IPS-NIHi7 (cell line): Measurements from ENCODE around the gene LPIN2.
"Not testable (repeated sequence)": the region's sequence is repeated elsewhere in the genome, so short reads cannot be mapped to it uniquely, and the experiment has no call there.

Experiments
- DNase-seq: peaks from one replicate; pipeline ENCODE4 v3.0.0; 2012; ENCODE audit warnings: mixed read lengths; ENCODE audit errors: extremely low spot score

LPIN2 gene

GRCh38 chr18:3007491-3007890 is 5.5 kb downstream of the LPIN2 start:
- DNase-seq: no peak

DNA sequence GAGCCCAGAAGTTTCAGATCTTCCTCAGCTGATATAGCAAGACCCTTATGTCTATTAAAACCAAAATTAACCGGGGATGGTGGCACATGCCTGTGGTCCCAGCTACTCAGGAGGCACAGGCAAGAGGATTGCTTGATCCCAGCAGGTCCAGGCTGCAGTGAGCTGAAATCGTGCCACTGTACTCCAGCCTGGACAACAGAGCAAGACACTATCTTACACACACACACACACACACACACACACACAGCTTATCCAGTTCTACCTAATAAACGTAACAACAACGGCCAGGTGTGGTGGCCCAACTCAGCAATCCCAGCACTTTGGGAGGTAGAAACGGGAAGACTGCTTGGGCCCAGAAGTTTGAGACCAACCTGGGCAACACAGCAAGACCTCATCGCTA is 7.5 kb downstream of the LPIN2 start:
- no peak for DNase-seq

DNA sequence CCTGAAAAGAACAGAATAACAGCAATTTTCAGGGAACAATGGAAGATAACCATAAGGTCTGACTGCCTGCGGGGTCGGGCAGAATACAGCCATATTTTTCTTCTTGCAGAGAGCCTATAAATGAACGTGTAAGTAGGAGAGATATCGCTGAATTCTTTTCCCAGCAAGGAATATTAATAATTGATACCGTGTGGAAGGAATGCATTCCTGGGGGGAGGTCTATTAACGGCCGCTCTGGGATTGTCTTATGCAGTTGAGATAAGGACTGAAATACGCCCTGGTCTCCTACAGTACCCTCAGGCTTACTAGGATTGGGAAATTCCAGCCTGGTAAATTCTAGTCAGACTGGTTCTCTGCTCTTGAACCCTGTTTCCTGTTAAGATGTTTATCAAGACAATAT is 9.2 kb downstream of the LPIN2 start:
- not testable (repeated sequence) for DNase-seq

- DNase-seq: no peak
Measured at GRCh38 chr18:3002732-3003131, 10.2 kb downstream of the LPIN2 start.

GRCh38 chr18:2998644-2999043 is 14.3 kb downstream of the LPIN2 start:
- no peak for DNase-seq

- no peak for DNase-seq
Measured at GRCh38 chr18:2997846-2998564, 14.9 kb downstream of the LPIN2 start.

GRCh38 chr18:2997429-2997828 is 15.5 kb downstream of the LPIN2 start:
- no peak for DNase-seq

- peak; percentile 26 for DNase-seq
Measured at GRCh38 chr18:2994603-2995432, 18.1 kb downstream of the LPIN2 start.

DNA sequence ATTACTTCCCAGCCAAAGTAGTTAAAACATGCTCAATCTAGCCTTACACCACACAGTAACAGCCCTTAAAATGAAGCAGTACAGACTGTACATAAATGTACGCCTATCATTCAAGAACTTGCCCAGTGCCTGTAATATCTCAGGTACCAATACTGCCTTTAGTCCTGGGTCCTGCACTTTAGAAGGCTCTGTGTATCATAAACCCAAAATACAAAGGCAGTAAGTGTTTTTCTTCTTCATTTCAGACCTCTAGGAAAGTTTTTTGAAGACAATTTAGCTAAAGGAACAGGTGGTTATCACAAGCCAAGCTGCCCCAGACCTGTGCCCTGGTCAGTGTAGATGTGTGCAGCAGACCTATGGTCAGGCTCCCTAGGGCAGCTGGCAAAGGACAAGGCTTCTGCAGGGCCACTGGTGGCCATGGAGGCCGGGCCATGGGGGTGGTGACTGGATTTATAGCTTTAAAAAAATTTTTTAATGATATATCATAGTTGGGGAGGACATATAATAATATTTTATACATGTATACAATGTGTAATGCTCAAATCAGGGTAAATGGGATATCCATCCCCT is 18.8 kb downstream of the LPIN2 start:
- no peak for DNase-seq

DNA sequence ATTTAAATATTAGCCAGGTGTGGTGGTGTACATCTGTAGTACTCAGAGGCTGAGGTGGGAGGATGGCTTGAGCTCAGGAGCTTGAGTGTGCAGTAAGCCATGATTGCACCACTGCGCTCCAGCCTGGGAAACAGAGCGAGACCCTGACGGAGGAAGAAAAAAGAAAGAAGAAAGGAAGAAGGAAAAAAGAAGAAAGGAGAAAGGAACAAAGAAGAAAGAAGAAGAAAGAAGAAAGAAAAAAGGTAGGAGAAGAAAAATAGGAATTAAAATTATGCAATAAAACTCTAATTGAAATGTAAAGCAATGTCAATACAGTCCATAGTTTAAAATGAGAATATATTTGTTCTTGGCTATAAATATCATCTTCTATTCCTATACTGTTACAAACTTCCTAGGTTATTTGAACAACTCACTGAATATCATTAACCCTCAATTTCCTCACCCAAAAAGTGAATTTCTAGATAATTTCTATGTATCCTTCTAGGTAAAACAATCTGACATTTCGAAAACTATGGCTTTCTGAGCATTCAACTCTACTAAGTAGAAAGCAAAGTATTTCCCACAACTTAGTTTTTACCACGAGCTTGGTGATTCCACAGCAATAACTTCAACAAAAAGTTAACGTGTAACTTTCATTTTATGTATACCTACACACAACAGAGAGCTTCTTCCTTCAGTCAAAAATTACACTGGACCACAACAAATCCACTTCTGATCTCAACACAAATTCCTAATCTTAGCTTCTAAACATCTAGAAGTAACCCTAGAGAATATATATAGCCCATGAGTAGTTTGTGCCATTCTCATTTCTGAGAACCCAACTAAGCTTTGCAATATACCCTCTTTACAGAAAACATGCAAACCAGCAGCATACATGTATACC is 19.7 kb downstream of the LPIN2 start:
- no peak for DNase-seq

GRCh38 chr18:2990956-2991640 is 21.8 kb downstream of the LPIN2 start:
- DNase-seq: no peak

DNA sequence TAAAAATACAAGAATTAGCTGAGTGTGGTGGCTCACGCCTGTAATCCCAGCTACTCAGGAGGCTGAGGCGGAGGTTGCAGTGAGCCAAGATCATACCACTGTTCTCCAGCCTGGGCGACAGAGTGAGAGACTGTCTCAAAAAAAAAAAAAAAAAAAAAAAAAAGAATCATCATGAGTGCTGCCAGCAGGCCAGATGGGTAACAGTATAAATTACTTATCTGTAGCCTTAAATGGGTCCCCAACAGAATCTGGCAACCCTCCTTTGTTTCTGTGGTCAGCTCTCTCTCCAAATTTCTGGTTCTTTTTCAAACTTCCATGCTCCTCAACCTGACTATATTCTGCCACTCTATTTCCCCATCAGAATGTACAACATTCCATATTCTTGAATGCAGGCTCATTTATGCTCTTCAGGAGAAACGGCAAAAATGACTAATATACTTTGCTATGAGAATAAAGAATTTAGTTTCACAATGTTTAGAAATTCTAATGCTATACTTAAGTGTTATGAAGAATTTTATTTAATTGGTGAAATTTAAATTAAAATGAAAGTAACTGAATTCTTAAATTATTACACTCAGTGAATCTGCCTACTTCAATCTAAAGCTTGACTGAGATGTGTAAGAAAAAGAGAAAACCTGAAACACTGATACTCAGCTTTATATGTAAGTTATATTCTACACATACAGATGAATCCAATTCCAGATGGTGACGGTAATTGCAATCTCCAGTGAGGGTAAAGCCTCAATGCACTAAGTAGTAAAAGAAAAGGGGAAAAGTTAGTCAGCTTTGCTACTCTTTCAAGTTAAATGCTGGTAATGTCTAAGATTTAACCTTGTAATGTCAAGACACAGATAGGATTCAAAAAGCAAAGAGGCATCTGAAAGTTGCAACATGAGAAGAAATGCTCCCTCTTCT is 24.8 kb downstream of the LPIN2 start:
- DNase-seq: no peak

- DNase-seq: no peak
Measured at GRCh38 chr18:2986150-2986865, 26.6 kb downstream of the LPIN2 start.

GRCh38 chr18:2985628-2986027 is 27.3 kb downstream of the LPIN2 start:
- DNase-seq: no peak

DNA sequence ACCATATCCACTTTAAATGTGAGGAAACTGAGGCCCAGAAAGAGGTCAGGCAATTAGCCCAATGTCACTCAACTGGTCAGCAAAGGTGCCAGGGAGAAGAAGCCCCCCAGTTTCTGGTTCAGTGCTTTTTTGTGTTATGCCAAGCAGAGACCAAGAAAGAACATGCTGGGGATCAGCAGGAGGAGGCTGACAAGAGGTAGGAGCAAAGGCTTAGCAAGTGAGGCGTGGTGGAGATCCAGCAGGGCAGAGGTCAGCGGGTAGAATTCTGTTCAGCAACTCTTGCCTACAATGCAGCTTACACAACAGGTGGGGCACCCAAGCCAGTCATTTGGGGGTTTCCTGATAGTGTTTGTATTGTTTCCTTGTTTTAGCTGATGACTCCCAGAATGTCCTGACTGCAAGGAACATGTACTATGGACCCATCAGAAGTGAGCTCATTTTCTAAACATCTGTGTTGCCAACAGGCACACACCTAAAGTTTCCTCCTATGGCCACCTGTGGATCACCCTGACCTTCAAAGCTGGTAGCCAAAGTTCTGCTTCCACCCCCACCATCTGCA is 28.2 kb downstream of the LPIN2 start:
- no peak for DNase-seq

- DNase-seq: no peak
Measured at GRCh38 chr18:2984091-2984490, 28.9 kb downstream of the LPIN2 start.

DNA sequence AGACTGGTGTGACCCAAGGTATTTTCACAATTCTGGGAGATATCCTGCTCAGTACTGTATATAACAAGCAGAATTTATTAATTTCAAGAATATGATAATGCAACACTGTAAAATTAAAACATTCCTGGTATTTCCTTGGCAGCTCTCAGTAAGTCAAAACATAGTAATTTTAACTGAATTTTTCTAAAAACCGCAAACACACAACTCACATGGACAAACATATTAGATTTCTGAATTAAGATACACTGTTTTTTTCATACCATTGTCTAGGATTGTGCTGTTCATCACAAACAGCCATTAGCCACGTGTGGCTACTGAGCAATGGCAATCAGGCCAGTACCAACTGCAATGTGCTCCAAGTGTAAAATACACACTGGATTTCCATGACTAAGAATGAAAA is 29.6 kb downstream of the LPIN2 start:
- DNase-seq: no peak

- DNase-seq: no peak
Measured at GRCh38 chr18:2982452-2983269, 30.3 kb downstream of the LPIN2 start.
